ENCODE data around the gene LIFR. TPM values are rescaled to one million over a fixed set of nuclear protein-coding genes. Genes with fewer than 3 reads are reported as not detected.
A peak's percentile ranks its signal among the peaks of the same experiment; 100 is the strongest.

Gene LIFR
- total and polyA plus RNA-seq, 2 donors (not counting 3 experiments of a cell fraction or from before 2014, with no cell fraction given) = 4.1 to 36.4 TPM

DNA sequence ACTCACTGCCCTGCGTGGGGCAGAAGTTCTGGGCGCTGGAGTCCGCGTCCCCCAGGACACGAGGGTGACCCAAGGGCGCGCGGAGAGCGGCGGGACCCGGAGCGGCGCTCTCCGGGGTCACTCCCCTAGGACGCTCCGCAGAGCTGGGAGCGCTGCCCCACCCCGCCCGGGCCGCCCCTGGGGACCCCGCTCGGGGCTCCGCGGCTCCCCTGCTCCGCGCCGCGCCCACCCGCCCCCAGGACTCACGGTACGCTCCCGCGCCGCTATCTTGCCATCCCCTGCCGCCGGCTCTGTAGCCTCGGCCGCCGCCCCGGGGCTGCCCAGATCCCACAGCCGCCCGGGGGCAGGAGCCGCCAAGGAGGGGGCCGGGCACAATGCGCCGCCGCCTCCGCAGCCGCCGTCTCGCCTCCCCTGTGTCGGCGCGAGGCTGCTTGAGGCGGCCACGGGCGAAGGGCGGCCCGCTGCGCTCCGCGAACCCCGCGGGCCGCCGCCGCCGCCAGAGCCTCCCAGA is 303 bp downstream of the LIFR start:
- intact Hi-C loops (cut with micrococcal nuclease) = loop anchor here (1.0 to 10.0 kb wide), 4 partner anchors 89 to 369 kb away; no protein-coding TSS in a partner anchor
- Histone ChIP-seq H3K27me3 (ENCODE audit: control insufficient read depth in 2 of 2, insufficient read depth in 2 of 2, low read length in 2 of 2) (no peaks in the 10 kb centered on the region), H2AFZ (ENCODE audit: low read depth, low read length) (peak overlapping the region; percentile 36), H3K4me1 (ENCODE audit: control insufficient read depth, extremely low read depth, insufficient read depth, low read length) (peaks cover 22% of the 10 kb centered on the region), H3K27ac (ENCODE audit: insufficient read depth, low read depth, low read length) (no peak overlapping the region), H3K9ac (replicated peaks; ENCODE audit: extremely low read depth, insufficient read depth, low read length) (peak overlapping the region; percentile 71), H3K9me1 (replicated peaks; ENCODE audit: control insufficient read depth, extremely low read depth, insufficient read depth, low read length) (no peaks in the 10 kb centered on the region), H3K9me3 (replicated peaks; ENCODE audit: control insufficient read depth, insufficient read depth, low read length) (no peaks in the 10 kb centered on the region), H3K36me3 (ENCODE audit: control insufficient read depth in 2 of 2, extremely low read depth in 1 of 2, insufficient read depth in 2 of 2, low read length in 2 of 2) (no peaks in the 10 kb centered on the region), H3K4me3 (replicated peaks in 1 of 3; ENCODE audit: insufficient read depth in 1 of 3, low read depth in 1 of 3, low read length in 3 of 3) (peak overlapping the region; percentile 63 to 86 (median 82)), H3K4me2 (ENCODE audit: insufficient read depth, low read length) (peak overlapping the region; percentile 92), H4K20me1 (replicated peaks; ENCODE audit: control insufficient read depth, extremely low read depth, insufficient read depth, low read length) (peaks cover 2% of the 10 kb centered on the region), H3K79me2 (ENCODE audit: control insufficient read depth, insufficient read depth, low read length) (no peaks in the 10 kb centered on the region)
- dilution Hi-C loops (cut with MboI; ENCODE audit: extremely low pct_ligation_motif_present, low sequenced_read_pairs) = no loop called here
- POLR2A ChIA-PET = no interaction called here
- FAIRE-seq (no peak), DNase-seq (ENCODE audit: low read depth, low spot score) (no peak)
- CTCF ChIA-PET = interaction anchor here (1.5 to 6.7 kb wide), 4 partner anchors 43 to 254 kb away, joined by 6 to 177 read pairs (median 12); no protein-coding TSS in a partner anchor
- no TSS peak for BruUV-seq (replicated peaks)
- peak; percentile 44 for TF ChIP-seq POLR2A (IDR thresholded peaks at IDR 0.05; ENCODE audit: low read depth, low read length)
- TF ChIP-seq, protein P1, sequence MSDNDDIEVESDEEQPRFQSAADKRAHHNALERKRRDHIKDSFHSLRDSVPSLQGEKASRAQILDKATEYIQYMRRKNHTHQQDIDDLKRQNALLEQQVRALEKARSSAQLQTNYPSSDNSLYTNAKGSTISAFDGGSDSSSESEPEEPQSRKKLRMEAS (IDR thresholded peaks at IDR 0.05; ENCODE audit: insufficient read depth, insufficient read length) = no peak
- TF ChIP-seq JUN (IDR thresholded peaks at IDR 0.05; ENCODE audit: borderline replicate concordance, insufficient read depth, insufficient read length, low read depth) = no peak

DNA sequence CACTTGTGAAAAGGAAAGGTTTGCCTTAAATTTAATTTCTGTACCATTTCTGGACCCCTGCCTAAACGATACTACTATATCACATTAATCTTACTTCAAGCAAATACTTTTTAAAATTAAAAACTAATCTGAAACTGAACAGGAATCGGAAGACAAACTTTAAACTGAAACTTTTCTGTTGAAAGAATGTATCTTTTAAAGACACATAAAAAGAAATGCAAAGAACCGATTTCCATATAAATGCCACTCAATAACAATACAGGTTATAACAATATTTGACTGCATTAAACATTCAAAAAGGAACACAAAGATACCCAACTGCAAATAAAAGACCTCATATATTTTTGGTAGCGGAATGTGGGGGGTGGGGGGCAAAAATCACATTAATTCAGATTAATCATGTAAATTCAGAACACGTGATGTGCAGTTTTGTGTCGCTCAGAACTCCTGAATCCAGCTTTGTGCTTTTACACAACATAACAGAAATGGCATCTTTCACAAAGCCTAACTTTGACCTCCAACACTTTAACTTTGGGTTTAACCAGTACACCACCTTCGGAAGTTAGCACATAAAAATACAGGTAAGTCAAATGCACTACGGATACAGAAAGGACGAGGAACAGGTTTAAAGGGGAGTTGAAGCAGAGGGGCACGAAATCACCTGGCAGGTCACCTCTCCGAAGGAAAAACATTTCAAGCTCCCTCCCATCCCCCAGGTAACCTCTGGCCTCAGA is 925 bp downstream of the LIFR start:
- Histone ChIP-seq H3K4me3 (replicated peaks in 1 of 3; ENCODE audit: insufficient read depth in 1 of 3, low read depth in 1 of 3, low read length in 3 of 3) (peak overlapping the region; percentile 63 to 86 (median 82)), H3K79me2 (ENCODE audit: control insufficient read depth, insufficient read depth, low read length) (no peaks in the 10 kb centered on the region), H3K4me1 (ENCODE audit: control insufficient read depth, extremely low read depth, insufficient read depth, low read length) (peaks cover 22% of the 10 kb centered on the region), H2AFZ (ENCODE audit: low read depth, low read length) (peak overlapping the region; percentile 36), H3K36me3 (ENCODE audit: control insufficient read depth in 2 of 2, extremely low read depth in 1 of 2, insufficient read depth in 2 of 2, low read length in 2 of 2) (no peaks in the 10 kb centered on the region), H4K20me1 (replicated peaks; ENCODE audit: control insufficient read depth, extremely low read depth, insufficient read depth, low read length) (peaks cover 2% of the 10 kb centered on the region), H3K27ac (ENCODE audit: insufficient read depth, low read depth, low read length) (no peak overlapping the region), H3K27me3 (ENCODE audit: control insufficient read depth in 2 of 2, insufficient read depth in 2 of 2, low read length in 2 of 2) (no peaks in the 10 kb centered on the region), H3K4me2 (ENCODE audit: insufficient read depth, low read length) (peak overlapping the region; percentile 92), H3K9me3 (replicated peaks; ENCODE audit: control insufficient read depth, insufficient read depth, low read length) (no peaks in the 10 kb centered on the region), H3K9me1 (replicated peaks; ENCODE audit: control insufficient read depth, extremely low read depth, insufficient read depth, low read length) (no peaks in the 10 kb centered on the region), H3K9ac (replicated peaks; ENCODE audit: extremely low read depth, insufficient read depth, low read length) (peak overlapping the region; percentile 71)
- ChIA-PET CTCF (interaction anchor here (1.0 to 6.7 kb wide), 6 partner anchors 40 to 254 kb away, joined by 3 to 177 read pairs (median 12); no protein-coding TSS in a partner anchor), POLR2A (no interaction called here)
- intact Hi-C loops (cut with micrococcal nuclease) = loop anchor here (1.0 to 10.0 kb wide), 4 partner anchors 89 to 369 kb away; no protein-coding TSS in a partner anchor
- dilution Hi-C loops (cut with MboI; ENCODE audit: extremely low pct_ligation_motif_present, low sequenced_read_pairs) = no loop called here
- DNase-seq (ENCODE audit: low read depth, low spot score) = peak; percentile 23
- no peak for FAIRE-seq
- BruUV-seq (replicated peaks) = no TSS peak
- TF ChIP-seq MYC (IDR thresholded peaks at IDR 0.05; ENCODE audit: low read depth, low read length) (no peak), POLR2AphosphoS5 (IDR thresholded peaks at IDR 0.05; ENCODE audit: insufficient read depth, low read depth, low read length) (no peak), JUN (IDR thresholded peaks at IDR 0.05; ENCODE audit: borderline replicate concordance, insufficient read depth, insufficient read length, low read depth) (no peak), GATA2 (IDR thresholded peaks at IDR 0.05; ENCODE audit: insufficient read depth, insufficient read length, low read depth, low read length) (no peak), EZH2 (IDR thresholded peaks at IDR 0.05; ENCODE audit: borderline replicate concordance, low read depth, low read length, severe bottlenecking) (no peak)
